HepG2 (cell line): ENCODE measurements around the gene MRPL50. TPM values are rescaled to one million over a fixed set of nuclear protein-coding genes. Genes with fewer than 3 reads are reported as not detected.

Source experiments
- ERF ChIP-seq: IDR thresholded peaks from 2 replicates; pipeline ENCODE4 v1.6.1; 2018; ENCODE audit warnings: missing biosample characterization, missing genetic modification reagents
- GPN1 ChIP-seq: sonication (generic); formaldehyde crosslinking; IDR thresholded peaks from 2 replicates; pipeline ENCODE4 v1.5.1; 2020; ENCODE audit warnings: missing genetic modification reagents, borderline replicate concordance
- IKZF1 ChIP-seq: fragments of 450-650 bp; IDR thresholded peaks from 2 replicates; pipeline ENCODE4 v1.7.1; 2016
- ISL2 ChIP-seq: sonication (generic); formaldehyde crosslinking; IDR thresholded peaks from 2 replicates; pipeline ENCODE4 v1.5.0; 2020; ENCODE audit warnings: missing genetic modification reagents
- JUND ChIP-seq: sonication (generic); formaldehyde crosslinking; IDR thresholded peaks from 2 replicates; pipeline ENCODE4 v1.8.0; 2022; ENCODE audit warnings: mild to moderate bottlenecking, missing genetic modification reagents
- MTF2 ChIP-seq: sonication (generic); formaldehyde crosslinking; IDR thresholded peaks from 2 replicates; pipeline ENCODE4 v1.5.0; 2020; ENCODE audit warnings: missing genetic modification reagents, borderline replicate concordance
- NONO ChIP-seq, 2 experiments: fragments of 450-650 bp in 1 of 2; sonication (generic) in 1 of 2; formaldehyde crosslinking in 1 of 2; IDR thresholded peaks in 1 of 2; conservative IDR thresholded peaks in 1 of 2; 2 replicates each; pipeline versions ENCODE4 v1.6.1 to v1.8.0; 2017 to 2022; ENCODE audit warnings: mild to moderate bottlenecking in 1 of 2, missing genetic modification reagents in 1 of 2, moderate library complexity in 1 of 2
- NR2F2 ChIP-seq: IDR thresholded peaks from 2 replicates; pipeline ENCODE4 v1.6.1; 2012; ENCODE audit warnings: low read depth, inconsistent platforms, borderline replicate concordance
- PITX1 ChIP-seq: sonication (generic); formaldehyde crosslinking; IDR thresholded peaks from 2 replicates; pipeline ENCODE4 v1.5.1; 2020; ENCODE audit warnings: mild to moderate bottlenecking, missing genetic modification reagents
- POGK ChIP-seq: sonication (generic); formaldehyde crosslinking; conservative IDR thresholded peaks from 2 replicates; pipeline ENCODE4 v1.8.0; 2022; ENCODE audit warnings: mild to moderate bottlenecking, moderate library complexity, missing genetic modification reagents
- POLR2A ChIP-seq, 2 experiments: IDR thresholded peaks; 2 replicates each; pipeline ENCODE4 v1.6.1; 2011; ENCODE audit warnings: low read depth in 2 of 2, low read length in 2 of 2, mild to moderate bottlenecking in 1 of 2, moderate library complexity in 1 of 2; ENCODE audit not compliant: insufficient read depth in 1 of 2
- RFX5 ChIP-seq: IDR thresholded peaks from 2 replicates; pipeline ENCODE4 v1.6.1; 2011; ENCODE audit warnings: low read depth, low read length, improper control_type of control experiment
- SOX5 ChIP-seq: IDR thresholded peaks from 2 replicates; pipeline ENCODE4 v1.6.1; 2016; ENCODE audit warnings: borderline replicate concordance
- STAG1 ChIP-seq: sonication (generic); formaldehyde crosslinking; IDR thresholded peaks from 2 replicates; pipeline ENCODE4 v1.4.0; 2020; ENCODE audit warnings: missing genetic modification reagents
- SYNCRIP ChIP-seq: fragments of 200-400 bp; formaldehyde crosslinking; IDR thresholded peaks from 2 replicates; pipeline ENCODE4 v1.6.1; 2018; ENCODE audit warnings: mild to moderate bottlenecking, low read depth, low read length; ENCODE audit not compliant: insufficient read depth
- THAP11 ChIP-seq: IDR thresholded peaks from 2 replicates; pipeline ENCODE4 v1.6.1; 2016; ENCODE audit warnings: missing biosample characterization, missing genetic modification reagents
- TOE1 ChIP-seq: sonication (generic); formaldehyde crosslinking; IDR thresholded peaks from 2 replicates; pipeline ENCODE4 v1.4.0; 2020; ENCODE audit warnings: mild to moderate bottlenecking, missing genetic modification reagents
- ZBTB7B ChIP-seq: sonication (generic); formaldehyde crosslinking; IDR thresholded peaks from 2 replicates; pipeline ENCODE4 v1.4.0; 2020; ENCODE audit warnings: missing genetic modification reagents
- ZNF205 ChIP-seq: IDR thresholded peaks from 2 replicates; pipeline ENCODE4 v1.6.1; 2018; ENCODE audit warnings: missing biosample characterization, missing genetic modification reagents
- ZNF225 ChIP-seq: sonication (generic); formaldehyde crosslinking; IDR thresholded peaks from 2 replicates; pipeline ENCODE4 v1.4.0; 2020; ENCODE audit warnings: mild to moderate bottlenecking, missing genetic modification reagents
- ZNF350 ChIP-seq: sonication (generic); formaldehyde crosslinking; IDR thresholded peaks from 2 replicates; pipeline ENCODE4 v1.4.0; 2020; ENCODE audit warnings: mild to moderate bottlenecking, low read depth, missing genetic modification reagents, borderline replicate concordance
- ZNF44 ChIP-seq: sonication (generic); formaldehyde crosslinking; IDR thresholded peaks from 2 replicates; pipeline ENCODE4 v1.5.1; 2020; ENCODE audit warnings: mild to moderate bottlenecking, missing genetic modification reagents
- ZNF598 ChIP-seq: sonication (generic); formaldehyde crosslinking; IDR thresholded peaks from 2 replicates; pipeline ENCODE4 v1.5.1; 2020; ENCODE audit warnings: mild to moderate bottlenecking, missing genetic modification reagents, borderline replicate concordance
- ZNF687 ChIP-seq: sonication (generic); formaldehyde crosslinking; IDR thresholded peaks from 2 replicates; pipeline ENCODE4 v1.5.1; 2020; ENCODE audit warnings: mild to moderate bottlenecking, missing genetic modification reagents, moderate library complexity
- ZNF7 ChIP-seq: IDR thresholded peaks from 2 replicates; pipeline ENCODE4 v1.6.1; 2016; ENCODE audit warnings: missing biosample characterization, missing genetic modification reagents
- ZNF768 ChIP-seq: sonication (generic); formaldehyde crosslinking; IDR thresholded peaks from 2 replicates; pipeline ENCODE4 v1.4.0; 2020; ENCODE audit warnings: missing genetic modification reagents
- polyA plus RNA-seq, 8 experiments: library from polyadenylated mRNA; depleted of rRNA in 3 of 8; stranded (reverse) in 7 of 8; unstranded in 1 of 8; fragments of >200 nt; fragmentation: Illumina TruSeq in 4 of 8; extraction: Trizol in 4 of 8; gene quantifications; 2 replicates each; pipeline versions ENCODE4 v1.2.1 to v1.2.3, GENCODE V29; 2011 to 2016; ENCODE audit warnings: low read depth in 4 of 8, missing spikeins in 1 of 8, mixed read lengths in 1 of 8; ENCODE audit not compliant: insufficient read depth in 1 of 8
- total RNA-seq, 5 experiments: library from RNA; depleted of rRNA; stranded (reverse); fragments of >200 nt; fragmentation: Illumina TruSeq; extraction: Trizol; gene quantifications; 2 replicates each; pipeline ENCODE4 v1.2.3, GENCODE V29; 2016; ENCODE audit warnings: low read depth in 1 of 5
- TF ChIP-seq, protein P1 (sequence below): sonication (generic); formaldehyde crosslinking; IDR thresholded peaks from 2 replicates; pipeline ENCODE4 v1.8.1; 2022; ENCODE audit warnings: mild to moderate bottlenecking, missing genetic modification reagents

Gene MRPL50
- total and polyA plus RNA-seq, 2 of the 13 experiments (the other 11 are each of a cell fraction or from before 2014, with no cell fraction given), result 37.1 to 70.0 TPM

GRCh38 chr9:101437806-101438232 is 39.4 kb upstream of the MRPL50 start (continued):
- TF ChIP-seq JUND (CRISPR knock-in tag) (peak; percentile 23; the same call in 1 of the 2 replicates), ERF (CRISPR knock-in tag) (peak; percentile 56; the same call in 1 of the 2 replicates), PITX1 (peak; percentile 33; the same call in 1 of the 2 replicates), ISL2 (CRISPR knock-in tag) (no peak), SOX5 (peak; percentile 29; the same call in 1 of the 2 replicates), ZNF225 (CRISPR knock-in tag) (no peak), ZNF598 (CRISPR knock-in tag) (peak; percentile 37; the same call in 1 of the 2 replicates), IKZF1 (no peak), SYNCRIP (no peak), MTF2 (CRISPR knock-in tag) (no peak), RFX5 (no peak), ZNF7 (CRISPR knock-in tag) (peak; percentile 75), ZNF687 (CRISPR knock-in tag) (peak; percentile 50; the same call in 1 of the 2 replicates), NONO (IDR thresholded peaks at IDR 0.05) (no peak), NONO (CRISPR knock-in tag; conservative IDR thresholded peaks at IDR 0.05) (no peak), TOE1 (no peak), ZNF44 (CRISPR knock-in tag) (0 out of 2 replicates have a peak, but pooled peaks have one; percentile 72), ZNF768 (CRISPR knock-in tag) (peak; percentile 82; the same call in 1 of the 2 replicates), ZNF350 (CRISPR knock-in tag) (no peak), THAP11 (CRISPR knock-in tag) (0 out of 2 replicates have a peak, but pooled peaks have one; percentile 8), GPN1 (CRISPR knock-in tag) (no peak), NR2F2 (no peak), POGK (0 out of 2 replicates have a peak, but pooled peaks have one; percentile 48), STAG1 (CRISPR knock-in tag) (no peak), ZNF205 (CRISPR knock-in tag) (no peak), POLR2A (IDR thresholded peaks at IDR 0.05; ENCODE audit: insufficient read depth in 1 of 2, low read depth in 2 of 2, low read length in 2 of 2) (no peak), ZBTB7B (CRISPR knock-in tag) (0 out of 2 replicates have a peak, but pooled peaks have one; percentile 39)
- TF ChIP-seq, protein P1, sequence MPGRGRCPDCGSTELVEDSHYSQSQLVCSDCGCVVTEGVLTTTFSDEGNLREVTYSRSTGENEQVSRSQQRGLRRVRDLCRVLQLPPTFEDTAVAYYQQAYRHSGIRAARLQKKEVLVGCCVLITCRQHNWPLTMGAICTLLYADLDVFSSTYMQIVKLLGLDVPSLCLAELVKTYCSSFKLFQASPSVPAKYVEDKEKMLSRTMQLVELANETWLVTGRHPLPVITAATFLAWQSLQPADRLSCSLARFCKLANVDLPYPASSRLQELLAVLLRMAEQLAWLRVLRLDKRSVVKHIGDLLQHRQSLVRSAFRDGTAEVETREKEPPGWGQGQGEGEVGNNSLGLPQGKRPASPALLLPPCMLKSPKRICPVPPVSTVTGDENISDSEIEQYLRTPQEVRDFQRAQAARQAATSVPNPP, result no peak
